Measurements from ENCODE around the gene STK25.

Gene STK25

DNA sequence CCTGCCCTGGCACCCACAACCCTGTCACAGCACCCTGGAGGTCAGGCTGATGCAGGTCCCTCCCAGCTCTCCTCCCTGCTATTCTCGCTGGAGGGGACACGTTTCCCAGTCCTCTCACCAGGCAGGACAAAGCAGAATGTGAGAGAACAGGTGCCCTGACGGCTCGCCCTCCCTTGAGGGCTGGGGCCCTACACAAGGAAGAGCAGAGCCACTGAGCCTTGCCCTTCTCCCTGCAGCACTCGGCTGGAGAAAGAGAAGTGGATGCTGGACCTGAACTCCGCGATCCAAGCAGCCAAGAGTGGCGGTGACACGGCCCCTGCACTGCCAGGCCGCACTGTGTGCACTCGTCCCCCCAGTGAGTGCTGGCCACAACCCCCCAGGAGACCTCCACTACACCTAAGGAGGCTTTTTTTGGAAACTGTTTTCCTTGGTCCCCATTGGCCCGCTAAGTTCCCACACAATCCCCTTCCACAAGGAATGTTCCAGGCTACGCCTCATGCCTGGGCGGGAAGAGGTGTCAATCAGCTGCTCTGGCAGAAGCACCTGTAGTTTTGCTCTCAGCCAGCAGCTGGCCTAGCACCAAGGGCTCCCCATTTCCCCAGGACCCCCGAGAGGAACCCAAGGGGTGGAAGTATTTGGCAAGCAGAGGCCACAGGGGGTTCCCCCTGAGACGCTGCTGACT, 17.4 kb downstream of the STK25 start:
- DNase-seq (ENCODE audit: low spot score): no peak
- H3K27ac ChIP-seq: no peak overlapping the region
- H3K4me3 ChIP-seq: no peak overlapping the region
- TF ChIP-seq, protein P1, sequence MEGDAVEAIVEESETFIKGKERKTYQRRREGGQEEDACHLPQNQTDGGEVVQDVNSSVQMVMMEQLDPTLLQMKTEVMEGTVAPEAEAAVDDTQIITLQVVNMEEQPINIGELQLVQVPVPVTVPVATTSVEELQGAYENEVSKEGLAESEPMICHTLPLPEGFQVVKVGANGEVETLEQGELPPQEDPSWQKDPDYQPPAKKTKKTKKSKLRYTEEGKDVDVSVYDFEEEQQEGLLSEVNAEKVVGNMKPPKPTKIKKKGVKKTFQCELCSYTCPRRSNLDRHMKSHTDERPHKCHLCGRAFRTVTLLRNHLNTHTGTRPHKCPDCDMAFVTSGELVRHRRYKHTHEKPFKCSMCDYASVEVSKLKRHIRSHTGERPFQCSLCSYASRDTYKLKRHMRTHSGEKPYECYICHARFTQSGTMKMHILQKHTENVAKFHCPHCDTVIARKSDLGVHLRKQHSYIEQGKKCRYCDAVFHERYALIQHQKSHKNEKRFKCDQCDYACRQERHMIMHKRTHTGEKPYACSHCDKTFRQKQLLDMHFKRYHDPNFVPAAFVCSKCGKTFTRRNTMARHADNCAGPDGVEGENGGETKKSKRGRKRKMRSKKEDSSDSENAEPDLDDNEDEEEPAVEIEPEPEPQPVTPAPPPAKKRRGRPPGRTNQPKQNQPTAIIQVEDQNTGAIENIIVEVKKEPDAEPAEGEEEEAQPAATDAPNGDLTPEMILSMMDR (IDR thresholded peaks at IDR 0.05): no peak

DNA sequence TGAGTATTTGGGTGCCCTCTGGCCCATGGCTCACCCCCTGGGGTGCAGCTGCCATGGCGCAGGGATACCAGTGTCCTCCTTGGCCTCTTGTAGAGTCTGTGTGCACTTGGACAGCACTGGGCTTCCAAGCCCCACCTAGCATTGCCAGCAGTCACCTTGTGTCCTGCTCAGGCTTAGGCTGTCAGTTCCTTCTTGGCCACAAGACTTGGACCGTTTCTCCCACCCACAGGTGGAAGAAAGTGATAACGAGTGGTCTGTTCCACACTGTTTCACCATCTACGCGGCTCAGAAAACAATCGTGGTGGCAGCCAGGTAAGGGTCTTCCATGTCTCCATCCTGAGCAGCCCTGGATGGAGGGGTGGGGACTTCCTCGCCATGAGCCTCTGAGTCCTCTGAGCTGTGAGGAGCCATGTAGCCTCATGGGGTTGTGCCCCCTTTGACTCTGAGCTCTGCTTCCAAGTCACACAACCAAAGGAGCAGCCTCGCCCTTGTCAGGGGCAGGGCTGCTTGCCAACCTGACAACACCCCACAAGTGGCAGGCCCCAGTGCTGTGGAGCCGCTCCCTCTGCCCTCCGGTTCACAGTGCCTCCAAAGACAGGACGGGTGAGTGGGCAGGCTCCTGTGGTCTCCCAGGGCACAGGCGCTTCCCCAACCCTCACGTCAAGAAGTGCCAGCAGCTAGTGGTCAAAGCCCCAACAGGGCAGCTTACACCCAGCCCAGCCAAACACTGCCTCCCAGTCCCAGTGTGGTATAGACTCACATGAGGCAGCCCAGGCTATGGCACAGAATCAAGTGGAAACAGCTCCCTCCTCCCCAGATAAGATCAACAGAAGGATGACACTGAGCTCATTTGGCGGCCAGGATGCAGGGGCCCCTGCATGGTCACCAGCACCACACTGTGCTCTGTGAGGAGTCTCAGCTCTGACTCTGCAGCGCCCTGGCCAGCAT, 18.4 kb downstream of the STK25 start:
- no peak overlapping the region for H3K4me3 ChIP-seq
- DNase-seq (ENCODE audit: low spot score): no peak
- no peak overlapping the region for H3K27ac ChIP-seq
- TF ChIP-seq, protein P1 (IDR thresholded peaks at IDR 0.05): no peak

DNA sequence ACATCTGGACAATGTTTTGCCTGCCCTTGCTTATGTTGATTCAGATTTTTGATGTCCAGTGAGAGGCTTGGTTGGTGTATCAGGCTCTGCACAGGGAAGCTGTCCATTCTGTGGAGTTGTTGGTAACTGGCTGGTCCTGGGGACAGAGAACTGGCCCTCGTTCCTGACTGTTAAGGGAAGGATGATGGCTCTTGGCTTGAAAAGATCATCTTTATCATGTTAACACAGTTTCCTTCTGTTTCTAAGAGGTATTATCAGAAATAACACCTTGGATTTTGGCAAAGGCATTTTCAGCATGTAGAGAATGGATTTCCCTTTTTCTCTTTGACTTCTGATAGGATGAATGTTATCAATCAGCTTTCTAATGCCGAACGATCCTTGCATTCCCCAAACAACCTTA, 19.3 kb downstream of the STK25 start:
- Histone ChIP-seq H3K27ac (no peak overlapping the region), H3K4me3 (no peak overlapping the region)
- TF ChIP-seq, protein P1 (IDR thresholded peaks at IDR 0.05): no peak
- no peak for DNase-seq (ENCODE audit: low spot score)

DNA sequence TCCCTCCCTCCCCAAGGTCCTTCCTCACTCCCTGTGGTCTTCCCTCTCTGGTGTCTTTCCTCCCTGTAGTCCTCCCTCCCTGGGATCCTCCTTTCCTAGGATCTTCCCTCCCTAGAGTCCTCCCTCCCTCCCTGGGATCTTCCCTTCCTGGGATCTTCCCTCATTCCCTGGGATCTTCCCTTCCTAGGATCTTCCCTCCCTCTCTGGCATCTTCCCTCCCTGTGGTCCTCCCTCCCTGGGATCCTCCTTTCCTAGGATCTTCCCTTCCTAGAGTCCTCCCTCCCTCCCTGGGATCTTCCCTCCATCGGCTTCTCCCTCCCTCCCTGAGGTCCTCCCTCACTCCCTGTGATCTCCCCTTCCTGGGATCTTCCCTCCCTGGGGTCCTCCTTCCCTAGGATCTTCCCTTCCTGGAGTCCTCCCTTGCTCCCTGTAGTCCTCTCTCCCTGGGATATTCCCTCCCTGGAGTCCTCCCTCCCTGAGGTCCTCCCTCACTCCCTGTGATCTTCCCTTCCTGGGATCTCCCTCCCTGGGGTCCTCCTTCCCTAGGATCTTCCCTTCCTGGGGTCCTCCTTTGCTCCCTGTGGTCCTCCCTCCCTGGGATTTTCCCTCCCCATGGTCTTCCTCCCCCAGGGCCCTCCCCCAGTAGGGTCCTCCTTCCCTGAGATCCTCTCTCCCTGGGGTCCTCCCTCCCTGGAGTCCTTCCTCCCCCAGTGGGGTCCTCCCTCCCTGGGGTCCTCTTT, 23.0 kb downstream of the STK25 start:
- no peak overlapping the region for H3K4me3 ChIP-seq
- H3K27ac ChIP-seq: no peak overlapping the region
- no peak for DNase-seq (ENCODE audit: low spot score)
- TF ChIP-seq, protein P1 (IDR thresholded peaks at IDR 0.05): no peak

DNA sequence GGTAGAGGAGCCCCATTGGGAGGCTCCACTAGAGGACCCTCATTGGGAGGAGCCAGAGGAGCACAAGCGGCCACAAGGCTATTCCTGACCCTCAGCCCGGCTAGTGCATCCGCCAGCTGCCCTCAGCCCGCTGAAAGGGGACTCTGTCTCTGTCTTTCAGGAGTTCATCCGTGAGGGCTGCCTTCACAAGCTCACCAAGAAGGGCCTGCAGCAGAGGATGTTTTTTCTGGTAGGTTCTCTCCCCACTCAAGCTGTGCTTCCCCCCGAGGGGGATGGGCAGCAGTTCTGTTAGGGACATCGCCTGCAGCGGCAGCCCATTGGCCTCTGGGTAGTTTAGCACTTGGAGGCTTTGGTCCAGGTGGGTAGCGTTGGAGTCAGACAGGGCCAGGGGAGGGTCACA, 25.1 kb downstream of the STK25 start:
- Histone ChIP-seq H3K4me3 (no peak overlapping the region), H3K27ac (no peak overlapping the region)
- TF ChIP-seq, protein P1 (IDR thresholded peaks at IDR 0.05): no peak
- no peak for DNase-seq (ENCODE audit: low spot score)

DNA sequence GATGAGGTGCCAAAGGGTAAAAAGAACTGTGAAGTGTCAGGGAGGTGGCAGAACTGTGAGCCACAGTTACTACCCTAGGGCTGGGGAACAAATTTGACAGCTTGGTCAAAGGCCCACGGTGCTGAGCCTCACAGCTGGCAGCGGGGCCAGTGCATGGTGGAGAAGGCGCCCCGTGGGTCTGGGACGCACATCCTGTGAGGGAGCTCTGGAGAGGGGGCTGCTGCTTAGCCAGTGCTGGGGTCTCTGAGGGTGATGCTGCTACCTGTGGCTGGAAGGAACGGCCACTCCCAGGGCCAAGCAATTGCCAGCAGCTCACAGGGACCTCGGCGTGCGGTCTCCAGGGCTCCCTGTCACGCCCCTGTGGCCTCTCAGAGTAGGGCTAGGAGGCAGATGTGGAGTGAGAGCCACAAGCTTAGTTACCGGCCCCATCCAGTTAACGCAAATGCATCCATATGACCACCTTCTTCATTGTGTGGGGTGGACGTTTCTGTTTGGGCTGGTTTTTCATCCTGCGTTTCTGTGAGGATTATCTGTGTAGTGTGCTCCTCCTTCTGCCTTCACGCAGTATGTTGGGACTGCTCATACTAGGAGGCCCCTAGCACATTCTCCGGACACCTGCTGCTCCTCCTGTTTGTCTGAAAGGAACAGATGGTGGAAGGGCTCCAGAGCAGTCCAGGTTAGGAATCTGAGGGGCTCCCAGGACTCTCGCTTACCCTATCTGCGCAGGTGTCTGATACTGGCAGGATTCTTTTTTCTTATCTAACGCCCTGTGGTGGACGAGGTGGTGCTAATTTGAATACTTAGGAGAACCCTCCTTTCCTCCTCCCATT, 26.0 kb downstream of the STK25 start:
- TF ChIP-seq, protein P1 (IDR thresholded peaks at IDR 0.05): no peak
- Histone ChIP-seq H3K4me3 (no peak overlapping the region), H3K27ac (no peak overlapping the region)
- DNase-seq (ENCODE audit: low spot score): no peak
